ENCODE results near the gene FIZ1.
A peak's percentile ranks its signal among the peaks of the same experiment; 100 is the strongest.

Gene FIZ1

GRCh38 chr19:55633861-55634260 is 34.5 kb upstream of the FIZ1 start (continued):
- no peak for TF ChIP-seq TSHZ2 (CRISPR knock-in tag; IDR thresholded peaks at IDR 0.05)
- TF ChIP-seq ZNF8 (CRISPR knock-in tag; IDR thresholded peaks at IDR 0.05), result no peak

GRCh38 chr19:55632463-55632834 is 33.1 kb upstream of the FIZ1 start:
- TF ChIP-seq CSRNP3 (CRISPR knock-in tag; IDR thresholded peaks at IDR 0.05) (no peak), TOX (CRISPR knock-in tag; IDR thresholded peaks at IDR 0.05; ENCODE audit: borderline replicate concordance) (no peak), PATZ1 (CRISPR knock-in tag; IDR thresholded peaks at IDR 0.05; ENCODE audit: borderline replicate concordance) (no peak), ZFP3 (CRISPR knock-in tag; IDR thresholded peaks at IDR 0.05) (no peak), ZC3H10 (CRISPR knock-in tag; IDR thresholded peaks at IDR 0.05) (no peak), SNAI2 (CRISPR knock-in tag; IDR thresholded peaks at IDR 0.05) (no peak), GLIS3 (CRISPR knock-in tag; IDR thresholded peaks at IDR 0.05) (no peak), PPARA (CRISPR knock-in tag; IDR thresholded peaks at IDR 0.05; ENCODE audit: borderline replicate concordance) (no peak), ZNF8 (CRISPR knock-in tag; IDR thresholded peaks at IDR 0.05) (no peak), ARNTL (CRISPR knock-in tag; IDR thresholded peaks at IDR 0.05; ENCODE audit: borderline replicate concordance, low read depth) (no peak), CSDC2 (CRISPR knock-in tag; IDR thresholded peaks at IDR 0.05) (no peak)
- peak; percentile 83 for ATAC-seq

GRCh38 chr19:55626350-55626749 is 27.0 kb upstream of the FIZ1 start:
- TF ChIP-seq TOX (CRISPR knock-in tag; IDR thresholded peaks at IDR 0.05; ENCODE audit: borderline replicate concordance) (no peak), RARB (CRISPR knock-in tag; IDR thresholded peaks at IDR 0.05) (no peak), SNAI2 (CRISPR knock-in tag; IDR thresholded peaks at IDR 0.05) (no peak), PPARA (CRISPR knock-in tag; IDR thresholded peaks at IDR 0.05; ENCODE audit: borderline replicate concordance) (no peak), CSDC2 (CRISPR knock-in tag; IDR thresholded peaks at IDR 0.05) (no peak), GLIS3 (CRISPR knock-in tag; IDR thresholded peaks at IDR 0.05) (no peak), ZFP3 (CRISPR knock-in tag; IDR thresholded peaks at IDR 0.05) (no peak), TCF4 (CRISPR knock-in tag; IDR thresholded peaks at IDR 0.05; ENCODE audit: borderline replicate concordance) (no peak), CSRNP3 (CRISPR knock-in tag; IDR thresholded peaks at IDR 0.05) (no peak), CREB5 (CRISPR knock-in tag; IDR thresholded peaks at IDR 0.05; ENCODE audit: low read depth) (no peak), ZNF8 (CRISPR knock-in tag; IDR thresholded peaks at IDR 0.05) (no peak), ARNTL (CRISPR knock-in tag; IDR thresholded peaks at IDR 0.05; ENCODE audit: borderline replicate concordance, low read depth) (no peak), ZNF70 (CRISPR knock-in tag; IDR thresholded peaks at IDR 0.05) (no peak), BACH2 (CRISPR knock-in tag; IDR thresholded peaks at IDR 0.05; ENCODE audit: borderline replicate concordance) (no peak), POU6F1 (CRISPR knock-in tag; IDR thresholded peaks at IDR 0.05; ENCODE audit: borderline replicate concordance, low read depth) (no peak), ZC3H10 (CRISPR knock-in tag; IDR thresholded peaks at IDR 0.05) (no peak), ZNF565 (CRISPR knock-in tag; conservative IDR thresholded peaks at IDR 0.05; ENCODE audit: low read depth) (no peak), ZFP30 (CRISPR knock-in tag; IDR thresholded peaks at IDR 0.05) (no peak)

More at GRCh38 chr19:55626350-55626749, 27.0 kb upstream of the FIZ1 start:
- ATAC-seq, result no peak

Data from SK-N-SH treated with all-trans-retinoic acid at 6 μM for 48 hours (cell line).